SK-N-SH (cell line): ENCODE data around the gene MTCL3.

ENCODE experiments used
- CTCF ChIA-PET: fragments of 300-600, 350-600 bp; formaldehyde crosslinking; extraction: SDS; loops from one replicate; lab custom pipeline; 2021; lab: Yijun Ruan, JAX
- POLR2A ChIA-PET: fragments of 350-600 bp; sonication (Branson Sonifier 250); formaldehyde crosslinking; extraction: SDS; loops from one replicate; lab custom pipeline; 2020; ENCODE audit warnings: antibody characterized with exemption, inconsistent platforms; lab: Yijun Ruan, JAX
- DNase-seq: peaks from one replicate; pipeline ENCODE4 v3.0.0; 2012
- H2AFZ ChIP-seq: fragments of 200-600 bp; sonication (generic); 2 replicates; pipeline ENCODE4 v1.8.1; 2016; ENCODE audit warnings: antibody characterized with exemption, mild to moderate bottlenecking, low read depth
- H3F3A ChIP-seq: fragments of 200-600 bp; sonication (generic); replicated peaks from 2 replicates; pipeline ENCODE3; 2016; ENCODE audit warnings: antibody characterized with exemption, mild to moderate bottlenecking; ENCODE audit not compliant: insufficient read depth
- H3K27ac ChIP-seq, 2 experiments: fragments of 200-500 bp in 1 of 2; fragments of 200-600 bp in 1 of 2; sonication (Bioruptor generic) in 1 of 2; sonication (generic), shearing (Covaris generic) in 1 of 2; 2 replicates each; pipeline versions ENCODE4 v1.5.1 to v1.6.1; 2014 to 2016; ENCODE audit warnings: low read depth in 2 of 2, inconsistent platforms in 1 of 2, low read length in 1 of 2, mild to moderate bottlenecking in 1 of 2, mixed read lengths in 1 of 2
- H3K27me3 ChIP-seq: fragments of 200-600 bp; sonication (generic), shearing (Covaris generic); 2 replicates; pipeline ENCODE4 v1.6.1; 2016; ENCODE audit warnings: mixed run types; ENCODE audit not compliant: insufficient read depth
- H3K36me3 ChIP-seq, 2 experiments: fragments of 200-500 bp in 1 of 2; fragments of 200-600 bp in 1 of 2; sonication (Bioruptor generic) in 1 of 2; sonication (generic) in 1 of 2; replicated peaks in 1 of 2; 2 replicates each; pipeline versions ENCODE3 to v1.5.1; 2014 to 2016; ENCODE audit warnings: low read length in 1 of 2, mild to moderate bottlenecking in 1 of 2; ENCODE audit not compliant: insufficient read depth in 2 of 2, control insufficient read depth in 1 of 2
- H3K4me1 ChIP-seq, 2 experiments: fragments of 200-500 bp in 1 of 2; fragments of 200-600 bp in 1 of 2; sonication (Bioruptor generic) in 1 of 2; sonication (generic), shearing (Covaris generic) in 1 of 2; 2 replicates each; pipeline versions ENCODE4 v1.5.1 to v1.6.1; 2014 to 2016; ENCODE audit warnings: low read depth in 1 of 2, low read length in 1 of 2, mixed run types in 1 of 2; ENCODE audit not compliant: insufficient read depth in 2 of 2, control insufficient read depth in 1 of 2
- H3K4me2 ChIP-seq: fragments of 200-600 bp; sonication (generic), shearing (Covaris generic); 2 replicates; pipeline ENCODE4 v1.6.1; 2017; ENCODE audit warnings: mixed run types
- H3K4me3 ChIP-seq, 2 experiments: fragments of 200-500 bp in 1 of 2; fragments of 200-600 bp in 1 of 2; sonication (Bioruptor generic) in 1 of 2; sonication (generic), shearing (Covaris generic) in 1 of 2; 2 replicates each; pipeline versions ENCODE4 v1.5.1 to v1.8.1; 2014 to 2016; ENCODE audit warnings: low read depth in 2 of 2, inconsistent platforms in 1 of 2, low read length in 1 of 2, mild to moderate bottlenecking in 1 of 2, mixed read lengths in 1 of 2, moderate library complexity in 1 of 2
- H3K79me2 ChIP-seq: fragments of 200-600 bp; sonication (generic); 2 replicates; pipeline ENCODE4 v1.8.1; 2017; ENCODE audit warnings: mild to moderate bottlenecking; ENCODE audit not compliant: insufficient read depth
- H3K9ac ChIP-seq: fragments of 200-600 bp; sonication (generic); 2 replicates; pipeline ENCODE4 v1.6.1; 2017; ENCODE audit warnings: mixed run types
- H3K9me2 ChIP-seq: fragments of 200-600 bp; sonication (generic); 2 replicates; pipeline ENCODE4 v1.6.1; 2017; ENCODE audit warnings: mixed run types
- H3K9me3 ChIP-seq: fragments of 200-600 bp; sonication (generic); 2 replicates; pipeline ENCODE4 v1.6.1; 2017; ENCODE audit warnings: mixed run types, mild to moderate bottlenecking, moderate library complexity
- H4K20me1 ChIP-seq: fragments of 200-600 bp; sonication (generic); 2 replicates; pipeline ENCODE4 v1.6.1; 2017; ENCODE audit warnings: mild to moderate bottlenecking, mixed run types; ENCODE audit not compliant: insufficient read depth
- CHD2 ChIP-seq: fragments of 150-350 bp; IDR thresholded peaks from 2 replicates; pipeline ENCODE4 v1.6.1; 2018; ENCODE audit warnings: low read length; ENCODE audit not compliant: partially characterized antibody
- CTCF ChIP-seq: fragments of 200-600 bp; sonication (generic); IDR thresholded peaks from 2 replicates; pipeline ENCODE4 v1.6.1; 2017; ENCODE audit warnings: antibody characterized with exemption, mild to moderate bottlenecking, moderate library complexity
- ELF1 ChIP-seq: IDR thresholded peaks from 2 replicates; pipeline ENCODE4 v1.4.0; 2012
- GABPA ChIP-seq: IDR thresholded peaks from 2 replicates; pipeline ENCODE4 v1.4.0; 2012; ENCODE audit warnings: low read depth, mild to moderate bottlenecking
- IRF3 ChIP-seq: fragments of 150-350 bp; IDR thresholded peaks from 2 replicates; pipeline ENCODE4 v1.6.1; 2016; ENCODE audit warnings: mild to moderate bottlenecking, low read depth, low read length
- JUND ChIP-seq: IDR thresholded peaks from 2 replicates; pipeline ENCODE4 v1.4.0; 2012
- MXI1 ChIP-seq: IDR thresholded peaks from 2 replicates; pipeline ENCODE4 v1.6.1; 2012; ENCODE audit warnings: mild to moderate bottlenecking, low read depth, low read length, improper control_type of control experiment
- RCOR1 ChIP-seq: fragments of 150-350 bp; IDR thresholded peaks from 2 replicates; pipeline ENCODE4 v1.6.1; 2017; ENCODE audit warnings: antibody characterized with exemption, low read length
- REST ChIP-seq: IDR thresholded peaks from 2 replicates; pipeline ENCODE4 v1.6.1; 2012; ENCODE audit warnings: mild to moderate bottlenecking, low read depth, low read length, moderate library complexity
- RXRA ChIP-seq: IDR thresholded peaks from 2 replicates; pipeline ENCODE4 v1.4.0; 2012; ENCODE audit warnings: low read depth, mild to moderate bottlenecking, borderline replicate concordance
- TAF1 ChIP-seq: IDR thresholded peaks from 2 replicates; pipeline ENCODE4 v1.6.1; 2012; ENCODE audit warnings: low read depth, mild to moderate bottlenecking, low read length, moderate library complexity, borderline replicate concordance
- TCF12 ChIP-seq: IDR thresholded peaks from 2 replicates; pipeline ENCODE4 v1.4.0; 2012
- YY1 ChIP-seq: IDR thresholded peaks from 2 replicates; pipeline ENCODE4 v1.4.0; 2012; ENCODE audit warnings: low read depth, mild to moderate bottlenecking
- WGBS: methylation state at CpG from one replicate; pipeline ENCODE4 v1.1.6; 2017; ENCODE audit warnings: low lambda C conversion rate; 5-methylcytosine and 5-hydroxymethylcytosine counted together

The MTCL3 gene

GRCh38 chr6:127483399-127484055 is 35.6 kb downstream of the MTCL3 start (continued):
- no peak for TF ChIP-seq CTCF
- no peak for TF ChIP-seq IRF3
- no peak for TF ChIP-seq JUND
- no peak for TF ChIP-seq RCOR1
- TF ChIP-seq YY1, result no peak

GRCh38 chr6:127482325-127482724 is 36.8 kb downstream of the MTCL3 start:
- Histone ChIP-seq H3K9ac (no peak overlapping the region), H3K4me3 (no peak overlapping the region), H3K27me3 (no peaks in the 10 kb centered on the region), H2AFZ (no peak overlapping the region), H3K36me3 (peaks cover 11 to 41% of the 10 kb centered on the region in 2 experiments), H3K4me2 (no peak overlapping the region), H3F3A (peaks cover 24% of the 10 kb centered on the region), H3K27ac (peak overlapping the region in 1 of 2 experiments; percentile 27; a peak in 2 of 4 replicates), H3K9me3 (no peaks in the 10 kb centered on the region), H3K4me1 (peaks cover 0 to 13% of the 10 kb centered on the region in 2 experiments; a peak in 1 of 4 replicates), H3K9me2 (no peaks in the 10 kb centered on the region), H4K20me1 (no peaks in the 10 kb centered on the region), H3K79me2 (no peaks in the 10 kb centered on the region)
- POLR2A ChIA-PET, result no interaction called here
- CTCF ChIA-PET, result interaction anchor here (2.6 to 5.0 kb wide), 2 partner anchors 34 to 56 kb away, joined by 8 to 26 read pairs; no protein-coding TSS in a partner anchor
- WGBS, result 93% methylated on average over 2 of the region's 2 CpGs
- no peak for DNase-seq
- TF ChIP-seq IRF3, result no peak
- TF ChIP-seq MXI1, result no peak
- no peak for TF ChIP-seq REST
- TF ChIP-seq CHD2, result no peak
- TF ChIP-seq GABPA, result no peak
- no peak for TF ChIP-seq RCOR1
- TF ChIP-seq TCF12, result no peak
- no peak for TF ChIP-seq ELF1
- TF ChIP-seq TAF1, result no peak
- TF ChIP-seq RXRA, result no peak
